Measurements from ENCODE around the gene LRRC74A.

LRRC74A gene

GRCh38 chr14:76901171-76902055 lies 75.2 kb downstream of the LRRC74A start:
- TF ChIP-seq CTCF (IDR thresholded peaks at IDR 0.05) = no peak

- TF ChIP-seq CTCF (IDR thresholded peaks at IDR 0.05) = no peak
Observed at GRCh38 chr14:76902591-76902990, 76.4 kb downstream of the LRRC74A start.

- no peak for TF ChIP-seq CTCF (IDR thresholded peaks at IDR 0.05)
Observed at GRCh38 chr14:76904100-76904739, 78.0 kb downstream of the LRRC74A start.

GRCh38 chr14:76904740-76905569 lies 78.7 kb downstream of the LRRC74A start:
- no peak for TF ChIP-seq CTCF (IDR thresholded peaks at IDR 0.05)

- no peak for TF ChIP-seq CTCF (IDR thresholded peaks at IDR 0.05)
Observed at GRCh38 chr14:76908834-76909233, 82.6 kb downstream of the LRRC74A start.

GRCh38 chr14:76909266-76909665 lies 83.1 kb downstream of the LRRC74A start:
- no peak for TF ChIP-seq CTCF (IDR thresholded peaks at IDR 0.05)

- no peak for TF ChIP-seq CTCF (IDR thresholded peaks at IDR 0.05)
Observed at GRCh38 chr14:76910371-76910890, 84.2 kb downstream of the LRRC74A start.
